Caki2 (cell line): ENCODE results near the gene TSPAN18. TPM values are rescaled to one million over a fixed set of nuclear protein-coding genes. Genes with fewer than 3 reads are reported as not detected.

Source experiments
- DNase-seq: peaks from one replicate; pipeline ENCODE4 v3.0.0-alpha.2; 2015; ENCODE audit warnings: low read depth
- in situ Hi-C: cut with HindIII; loops from 2 replicates; pipeline ENCODE4 v1.10.0; 2016; ENCODE audit warnings: low sequenced_read_pairs, low pct_unique_long_range_greater_than_20kb, mixed read lengths
- total RNA-seq: library from RNA; depleted of rRNA; stranded (reverse); fragments of >200 nt; shearing (Covaris generic); gene quantifications from 2 replicates; pipeline ENCODE4 v1.2.3, GENCODE V29; 2014; ENCODE audit warnings: low replicate concordance

Gene TSPAN18
- total RNA-seq, 1 experiment from 2014 or later, result not detected

DNA sequence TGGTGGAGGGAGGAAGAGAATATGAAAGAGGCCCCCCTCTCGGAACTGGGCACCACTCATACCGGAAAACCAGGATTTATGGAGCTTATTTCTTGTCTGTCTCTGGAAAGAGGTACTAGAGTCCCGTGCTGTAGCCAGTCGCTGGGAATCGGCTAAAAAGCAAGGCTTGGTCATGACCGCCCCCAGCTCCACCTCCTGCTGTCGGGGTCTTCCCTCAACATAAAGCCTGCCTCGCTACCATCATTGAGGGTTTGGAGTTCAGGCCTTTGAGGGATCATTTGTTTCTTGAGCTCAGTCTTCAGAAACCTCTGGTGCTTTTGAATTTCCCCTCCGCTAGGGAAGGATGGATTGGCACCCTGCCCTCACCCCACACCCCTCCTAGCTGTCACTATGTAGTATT lies 97.1 kb downstream of the TSPAN18 start:
- in situ Hi-C loops, result no loop called here
- no peak for DNase-seq

DNA sequence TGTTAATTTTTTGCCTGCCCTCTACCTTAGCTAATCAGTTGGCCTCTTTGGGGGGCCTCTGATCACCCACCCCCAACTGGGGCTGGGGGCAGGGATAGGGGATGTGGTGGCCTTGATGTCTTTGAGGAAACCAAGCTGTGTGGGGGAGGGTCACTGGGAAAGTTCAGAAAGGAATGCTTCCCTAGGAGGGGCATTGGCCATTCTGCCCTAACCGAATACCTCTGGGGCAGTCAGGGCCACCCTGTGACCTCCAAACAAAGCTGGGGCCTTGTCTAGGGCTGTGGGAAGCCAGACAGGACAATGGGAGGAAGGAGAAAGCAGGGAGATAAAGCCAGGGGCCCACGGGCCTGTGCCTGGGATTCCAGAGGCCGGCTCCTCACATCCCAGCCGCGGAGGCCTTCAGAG lies 97.5 kb downstream of the TSPAN18 start:
- in situ Hi-C loops, result no loop called here
- DNase-seq, result no peak

DNA sequence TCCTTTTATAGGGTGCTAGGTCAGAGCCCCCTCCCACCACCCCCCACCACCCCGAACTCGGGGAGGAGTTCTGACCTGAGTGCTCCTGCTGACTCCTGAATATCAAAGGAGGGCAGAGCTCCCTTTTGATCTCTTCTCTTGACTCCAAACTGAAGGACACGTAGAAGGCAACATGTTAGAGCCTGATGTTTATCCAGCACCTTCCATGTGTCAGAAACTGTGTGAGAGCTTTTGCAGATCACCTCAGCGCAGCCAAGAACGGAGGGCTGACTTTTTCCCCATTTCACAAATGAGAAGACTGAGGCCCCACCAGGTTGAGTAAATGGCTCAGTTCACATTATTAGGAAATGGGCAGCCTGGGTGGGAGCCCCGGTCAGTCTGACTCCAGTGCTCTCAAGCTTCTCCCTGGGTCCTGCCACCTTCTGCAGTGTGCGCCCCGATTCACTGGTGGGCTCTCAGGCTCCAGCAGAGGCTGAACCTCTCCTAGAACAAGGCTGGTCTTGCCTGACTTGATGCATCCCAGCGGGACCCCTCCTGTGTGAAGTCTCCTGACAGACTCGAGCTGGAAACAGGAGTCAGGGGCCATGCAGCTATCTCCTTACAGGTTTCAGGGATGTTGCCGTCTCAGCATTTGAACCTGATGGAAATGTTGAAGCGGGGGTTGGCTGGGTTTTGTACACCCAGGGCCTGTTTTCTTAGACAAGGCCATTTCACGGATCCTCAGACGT lies 98.5 kb downstream of the TSPAN18 start:
- no peak for DNase-seq
- in situ Hi-C loops, result no loop called here

DNA sequence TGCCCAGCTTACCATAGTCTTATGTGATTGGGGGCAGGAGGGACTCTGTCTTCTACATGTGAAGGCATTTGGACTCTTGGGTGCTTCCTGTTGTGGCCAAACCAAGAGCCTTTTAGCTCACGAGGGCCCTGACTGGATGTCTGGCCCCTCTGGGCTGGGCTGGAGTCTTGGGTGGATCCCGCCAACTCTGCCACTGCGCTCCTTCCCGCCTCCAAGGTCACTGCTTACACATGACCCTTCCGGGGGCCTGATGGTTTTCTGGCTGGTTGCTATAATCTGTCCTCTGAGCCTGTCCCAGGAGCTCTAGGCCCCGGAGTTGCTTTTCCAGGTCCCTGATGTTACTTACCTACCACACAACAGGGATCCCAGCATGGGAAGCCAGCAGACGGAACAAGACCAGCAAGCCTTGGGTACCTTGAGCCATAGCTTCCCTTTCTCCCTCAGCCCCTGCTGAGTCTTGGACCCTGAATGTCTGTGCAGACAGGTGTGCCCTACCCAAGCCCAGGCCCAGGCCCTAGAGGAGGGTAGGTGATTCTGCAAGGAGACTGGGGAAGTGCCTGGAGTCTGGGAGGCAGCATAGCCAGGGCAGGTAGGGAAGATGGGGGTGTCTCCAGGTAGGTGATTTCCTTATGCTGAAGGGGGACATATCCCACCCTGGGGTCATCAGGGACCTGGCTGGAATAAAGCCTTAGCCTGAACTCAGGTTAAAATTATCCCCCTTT lies 100.3 kb downstream of the TSPAN18 start:
- in situ Hi-C loops, result no loop called here
- DNase-seq, result no peak

DNA sequence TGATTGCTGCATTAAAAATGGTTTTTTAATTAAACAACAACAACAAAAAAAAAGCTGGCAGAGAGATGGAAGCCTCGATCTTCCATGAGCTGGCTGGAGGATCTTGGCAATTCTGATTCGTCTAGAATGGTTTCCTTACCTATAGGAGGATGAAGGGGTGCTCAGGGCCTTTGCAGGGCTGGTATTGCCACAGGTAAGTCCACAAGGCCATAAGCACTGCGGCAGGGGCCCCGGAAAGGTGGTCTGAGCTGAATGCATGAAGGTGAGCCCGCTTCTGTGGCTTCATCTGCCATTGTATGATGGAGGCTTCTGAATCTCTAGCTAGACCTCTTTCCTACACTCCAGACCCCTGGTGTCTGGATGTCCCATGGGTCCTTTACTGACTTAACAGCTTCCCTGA lies 101.5 kb downstream of the TSPAN18 start:
- DNase-seq, result no peak
- in situ Hi-C loops, result no loop called here

DNA sequence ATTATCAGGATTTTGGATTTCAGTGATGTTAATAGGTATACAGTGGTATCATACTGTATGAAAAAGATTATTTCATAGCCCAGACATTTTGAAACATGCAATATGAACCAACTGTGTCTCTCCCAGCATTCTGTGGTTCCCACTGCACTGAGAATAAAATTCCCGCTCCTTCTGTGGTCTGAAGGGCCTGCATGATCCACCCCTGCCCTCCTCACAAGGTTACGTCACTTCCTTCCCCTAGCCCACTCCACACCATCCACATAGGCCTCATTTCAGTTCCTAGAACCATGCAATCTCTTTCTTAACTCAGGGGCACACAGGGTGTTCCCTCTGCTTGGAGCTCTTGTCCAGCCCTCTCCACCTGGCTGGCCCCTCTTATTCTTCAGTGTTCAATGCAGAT lies 103.1 kb downstream of the TSPAN18 start:
- in situ Hi-C loops, result no loop called here

DNA sequence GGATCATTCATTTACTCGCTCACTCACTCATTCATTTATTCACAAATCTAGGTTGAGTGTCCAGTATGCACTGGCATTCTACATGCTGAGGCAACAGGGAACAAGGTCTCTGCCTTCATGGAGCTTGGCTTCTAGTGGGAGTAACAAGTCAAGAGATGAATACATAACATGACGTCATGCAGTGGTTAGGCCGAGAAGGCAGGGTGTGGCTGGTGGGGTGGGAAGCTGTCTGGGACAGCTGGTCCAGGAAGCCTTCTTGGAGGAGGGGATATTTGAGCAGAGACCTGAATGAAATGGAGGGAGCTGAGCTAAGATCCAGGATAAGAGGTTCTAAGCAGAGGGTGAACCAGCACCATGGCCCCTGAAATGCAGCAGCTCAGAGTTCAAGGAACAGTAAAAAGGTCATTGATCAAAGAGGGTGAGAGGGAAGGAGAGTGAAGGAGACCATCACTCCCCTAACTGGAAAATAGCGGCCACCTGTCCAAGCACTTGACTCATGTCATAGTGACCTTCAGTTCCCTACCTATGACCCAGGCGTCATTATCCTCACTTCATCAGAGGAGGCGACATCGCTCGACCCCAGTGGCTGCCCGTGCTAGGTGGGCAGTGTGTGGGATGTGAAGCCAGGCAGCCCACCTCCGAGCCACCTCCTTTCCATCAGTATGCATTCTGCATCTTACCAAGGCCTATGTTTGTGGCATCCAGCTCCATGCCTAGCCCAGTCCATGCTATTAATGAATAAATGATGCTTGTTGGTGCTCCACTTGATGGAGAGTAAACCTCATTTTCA lies 105.0 kb downstream of the TSPAN18 start:
- no peak for DNase-seq
- in situ Hi-C loops, result no loop called here

More for the DNA sequence above, 103.1 kb downstream of the TSPAN18 start:
- DNase-seq, result no peak

DNA sequence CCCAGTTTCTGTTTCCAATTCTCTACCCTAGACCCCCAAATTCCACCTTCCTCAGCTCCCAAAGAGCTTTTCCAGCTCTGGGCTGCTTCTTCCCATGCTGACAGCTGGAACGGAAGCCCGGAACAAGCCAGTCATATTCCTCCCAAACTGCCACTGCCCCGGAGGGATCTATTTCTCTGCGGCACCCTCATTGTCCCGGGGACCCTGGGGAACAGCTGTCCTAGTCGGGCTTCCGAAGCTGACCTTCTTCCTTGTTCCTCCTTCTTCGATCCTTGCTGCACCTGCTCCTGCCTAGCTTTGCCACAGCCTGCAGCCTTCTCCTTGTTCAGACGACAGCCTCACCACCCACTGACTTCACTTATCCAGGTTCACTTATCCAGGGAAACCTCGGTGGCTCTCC lies 105.7 kb downstream of the TSPAN18 start:
- DNase-seq, result no peak
- in situ Hi-C loops, result no loop called here

DNA sequence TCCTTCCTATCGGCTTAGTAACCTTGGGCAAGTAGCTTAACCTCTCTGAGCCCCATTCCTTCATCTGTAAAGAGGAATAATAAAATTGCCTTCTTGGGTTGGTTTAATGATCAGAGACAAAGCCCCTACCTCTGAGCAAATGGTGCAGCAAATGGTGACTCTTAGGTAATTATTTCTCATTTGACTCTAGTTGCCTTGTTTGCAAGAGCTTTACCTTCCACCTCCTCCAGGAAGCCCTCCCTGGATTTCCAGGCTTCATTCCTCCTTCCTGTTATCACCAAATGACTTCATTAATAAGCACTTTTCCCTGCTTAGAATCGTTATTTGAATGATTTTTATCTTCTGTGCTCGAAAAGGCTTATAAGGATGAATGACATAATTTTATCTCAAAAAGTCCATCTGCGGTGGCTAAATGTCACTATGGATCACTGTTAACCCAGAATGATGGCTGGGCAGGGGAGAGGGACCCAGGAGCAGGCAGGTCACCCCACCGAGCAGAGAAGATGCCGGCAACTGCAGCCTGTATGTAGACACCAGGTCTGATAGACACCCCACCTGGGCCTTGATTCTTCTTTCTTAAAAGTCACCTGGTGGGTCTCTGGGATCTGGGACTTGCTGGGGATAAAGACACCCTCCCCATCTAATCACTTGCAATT lies 106.6 kb downstream of the TSPAN18 start:
- no peak for DNase-seq
- in situ Hi-C loops, result no loop called here

DNA sequence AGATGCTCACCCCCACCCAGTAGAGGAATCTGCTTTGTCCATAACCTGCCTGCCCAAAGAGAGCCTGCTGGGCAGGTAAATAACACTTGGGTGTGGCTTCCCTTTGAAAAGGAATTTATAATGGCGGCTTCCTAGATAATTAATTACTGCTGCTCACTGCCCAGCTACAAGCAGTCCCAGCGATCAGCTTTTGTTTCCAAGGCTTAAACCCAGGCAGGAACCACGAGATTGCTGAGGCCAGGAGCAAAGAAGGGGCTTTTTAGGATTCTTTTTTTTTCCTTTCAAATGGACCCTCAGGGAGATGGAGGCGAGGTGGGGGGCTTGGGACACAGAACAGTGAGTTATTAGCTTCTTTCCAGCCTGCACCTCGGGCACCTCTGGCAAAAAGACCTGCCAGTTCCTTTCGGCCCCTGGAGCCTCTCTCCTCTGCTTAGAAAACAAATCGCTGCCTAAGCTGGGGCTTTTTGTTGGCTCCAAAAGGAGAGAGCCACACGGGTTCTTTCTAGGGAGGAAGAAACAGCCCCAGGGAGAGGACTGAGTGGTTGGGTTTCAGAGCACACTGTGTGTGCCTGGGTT lies 107.2 kb downstream of the TSPAN18 start:
- DNase-seq, result no peak
- in situ Hi-C loops, result no loop called here

DNA sequence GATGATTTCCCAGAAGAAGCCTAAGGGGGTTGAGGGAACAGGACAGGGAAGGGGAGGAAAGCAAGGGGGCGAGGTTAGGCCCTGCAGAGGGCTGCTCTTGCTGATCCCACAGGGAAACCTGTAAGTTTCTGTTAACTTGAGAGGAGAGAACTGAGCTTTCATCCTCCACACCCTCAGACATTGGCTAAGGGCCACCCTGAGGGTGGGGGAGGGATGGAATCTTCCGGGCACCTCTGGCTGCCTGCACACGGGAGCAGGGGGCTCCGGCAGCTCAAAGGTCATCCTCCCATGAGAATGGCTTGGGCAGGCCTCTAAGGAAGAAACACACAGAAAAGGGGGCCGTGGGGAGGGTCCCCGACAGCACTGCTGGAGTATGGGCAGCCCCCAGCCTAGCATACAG lies 108.1 kb downstream of the TSPAN18 start:
- in situ Hi-C loops, result no loop called here
- no peak for DNase-seq

DNA sequence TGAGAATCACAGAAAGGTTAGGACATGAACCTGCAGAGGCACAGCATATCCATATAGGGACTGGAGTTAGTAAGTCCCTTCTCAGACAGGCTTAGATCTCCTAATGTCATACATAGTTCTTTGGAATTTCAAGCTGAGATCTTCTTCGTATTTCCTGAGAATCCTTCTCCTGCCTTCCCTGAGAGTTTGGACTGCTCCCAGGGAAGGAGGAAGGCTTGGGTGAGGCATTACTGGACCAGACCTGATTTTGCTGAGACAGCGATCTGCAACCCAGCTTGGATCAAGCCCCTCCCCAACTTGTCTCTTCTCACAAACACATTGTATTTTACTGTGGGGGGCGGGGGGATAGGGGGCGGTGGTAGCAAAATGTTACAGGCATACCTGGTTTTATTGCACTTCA lies 108.5 kb downstream of the TSPAN18 start:
- no peak for DNase-seq

DNA sequence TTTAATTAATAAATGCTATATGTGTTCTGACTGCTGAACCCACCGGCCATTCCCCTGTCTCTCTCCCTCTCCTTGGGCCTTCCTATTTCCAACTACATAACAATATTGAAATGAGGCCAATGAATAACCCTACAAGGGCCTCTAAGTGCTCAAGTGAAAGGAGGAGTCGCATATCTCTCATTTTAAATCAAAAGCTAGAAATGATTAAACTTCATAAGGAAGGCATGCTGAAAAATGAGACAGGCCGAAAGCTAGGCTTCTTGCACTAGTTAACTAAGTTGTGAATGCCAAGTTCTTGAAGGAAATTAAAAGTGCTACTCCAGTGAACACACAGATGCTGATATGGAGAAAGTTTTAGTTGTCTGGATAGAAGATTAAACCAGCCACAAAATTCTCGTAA lies 109.2 kb downstream of the TSPAN18 start:
- no peak for DNase-seq
- in situ Hi-C loops, result no loop called here

More for the DNA sequence above, 108.5 kb downstream of the TSPAN18 start:
- in situ Hi-C loops, result no loop called here

DNA sequence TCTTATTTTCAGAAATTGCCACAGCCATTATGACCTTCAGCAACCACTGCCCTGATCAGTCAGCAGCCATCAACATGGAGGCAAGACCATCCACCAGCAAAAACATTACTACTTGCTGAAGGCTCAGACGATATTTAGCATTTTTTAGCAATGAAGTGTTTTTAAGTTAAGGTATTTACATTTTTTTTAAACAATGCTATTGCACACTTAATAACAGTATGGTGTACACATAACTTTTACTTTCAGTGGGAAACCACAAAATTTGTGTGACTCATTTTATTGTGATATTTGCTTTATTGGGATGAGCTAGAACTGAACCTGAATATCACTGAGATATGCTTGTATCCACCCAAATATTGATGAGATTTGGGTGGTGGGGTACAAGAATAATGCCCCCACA lies 110.9 kb downstream of the TSPAN18 start:
- in situ Hi-C loops, result no loop called here
- DNase-seq, result no peak

DNA sequence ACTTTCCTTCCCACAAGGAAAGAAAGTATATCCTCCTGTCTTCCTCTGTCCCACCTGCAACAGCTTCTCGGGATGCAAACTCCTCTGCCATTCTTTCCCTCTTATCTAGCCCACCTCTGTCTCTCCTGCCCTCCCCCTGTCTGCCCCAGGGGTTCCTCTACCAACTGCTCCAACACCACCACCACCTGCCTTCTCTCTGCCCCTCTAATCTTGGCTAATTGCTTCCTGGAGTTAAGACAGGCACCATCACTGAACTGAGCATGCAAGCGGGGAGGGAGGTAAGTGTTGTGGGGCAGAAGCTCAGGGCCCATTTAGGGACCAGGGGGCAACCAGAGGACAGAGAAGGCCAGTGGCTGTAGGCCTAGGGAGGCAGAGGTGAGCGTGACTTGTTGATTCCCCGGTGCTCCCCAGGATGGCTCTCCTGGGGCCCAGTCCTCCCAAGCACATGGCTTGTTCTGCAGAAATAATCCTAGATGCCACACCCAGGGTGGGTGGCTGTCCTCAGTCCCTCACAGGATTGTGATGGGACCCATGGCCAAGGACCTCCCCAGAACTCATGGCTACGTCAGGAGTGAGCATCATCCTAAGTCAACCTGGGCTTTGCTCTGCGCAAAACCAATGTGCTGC lies 112.8 kb downstream of the TSPAN18 start:
- no peak for DNase-seq
- in situ Hi-C loops, result no loop called here

DNA sequence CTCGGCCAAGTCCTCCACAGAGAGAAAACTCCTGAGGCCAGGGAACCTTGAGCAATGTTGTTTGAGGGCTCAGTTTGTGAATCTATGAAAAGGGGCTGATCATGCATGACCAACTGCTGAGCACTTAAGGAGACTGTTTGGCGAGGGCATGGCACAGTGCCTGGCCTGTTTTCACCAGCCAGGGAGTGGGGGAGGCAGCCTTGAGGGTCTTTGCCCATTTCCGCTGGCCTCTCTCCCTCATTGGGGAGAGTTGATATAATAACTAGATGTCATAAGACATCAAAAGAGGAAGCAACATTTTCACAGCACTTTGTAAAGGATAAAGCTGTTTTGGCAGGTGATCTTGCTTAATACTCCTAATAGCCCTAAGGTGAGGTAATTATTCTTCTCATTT lies 113.3 kb downstream of the TSPAN18 start:
- no peak for DNase-seq
- in situ Hi-C loops, result no loop called here

DNA sequence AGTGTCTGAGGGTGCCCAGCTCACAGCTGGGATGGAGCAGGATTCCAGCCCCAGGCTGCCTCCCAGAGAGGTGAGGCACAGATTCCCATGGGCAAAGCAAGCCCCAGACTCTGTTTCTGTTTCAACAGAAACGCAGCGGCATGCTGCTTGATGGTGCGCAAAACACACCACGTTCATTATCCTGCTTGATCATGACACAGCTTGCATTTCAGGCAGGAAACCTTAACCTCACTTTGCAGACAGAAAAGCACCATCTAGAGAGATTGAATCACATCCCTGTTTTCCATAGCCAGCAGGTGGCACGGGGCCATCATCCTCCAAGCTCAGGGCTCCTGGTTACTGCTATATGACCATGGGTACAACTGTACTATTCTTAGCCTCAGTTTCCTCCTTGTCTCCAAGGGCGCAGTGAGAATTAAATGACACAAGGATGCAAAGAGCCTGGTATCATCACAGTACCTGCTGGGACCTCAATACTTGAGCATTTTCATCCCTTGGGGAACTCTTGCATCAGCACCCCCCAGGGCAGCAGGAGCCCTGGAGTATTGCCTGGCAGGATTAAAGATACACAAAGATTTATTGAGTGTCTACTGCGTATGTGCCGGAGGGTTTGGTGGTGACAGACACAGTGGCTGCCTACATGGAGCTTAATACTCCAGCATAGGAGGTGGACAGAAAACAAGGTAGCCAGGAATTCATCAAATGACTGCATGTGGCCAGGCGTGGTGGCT lies 113.9 kb downstream of the TSPAN18 start:
- in situ Hi-C loops, result no loop called here
- DNase-seq, result no peak
